Common myeloid progenitor, CD34-positive (primary cell): ENCODE measurements around the gene MEOX1.
A peak's percentile ranks its signal among the peaks of the same experiment; 100 is the strongest.

ENCODE experiments used
- CTCF ChIA-PET: fragments of 350-600 bp; sonication (Branson Sonifier 250); formaldehyde crosslinking; loops from one replicate; lab custom pipeline; 2021; ENCODE audit warnings: antibody characterized with exemption; lab: Charles Lee
- POLR2A ChIA-PET: fragments of 350-600 bp; sonication (Branson Sonifier 250); formaldehyde crosslinking; loops from one replicate; lab custom pipeline; 2021; ENCODE audit warnings: antibody characterized with exemption; lab: Charles Lee
- DNase-seq, 3 donors: peaks; one replicate each; pipeline versions ENCODE4 v3.0.0 to v3.0.0-alpha.2; 2013
- H3K27ac ChIP-seq, 2 experiments: 1 replicate in 1 of 2; 2 replicates in 1 of 2; pipeline ENCODE4 v1.7.0; 2013; ENCODE audit warnings: inconsistent platforms in 2 of 2, low read length in 2 of 2, mild to moderate bottlenecking in 2 of 2, low read depth in 1 of 2, moderate library complexity in 1 of 2; ENCODE audit not compliant: severe bottlenecking in 2 of 2, insufficient read depth in 1 of 2, poor library complexity in 1 of 2
- H3K27me3 ChIP-seq, 5 experiments: replicated peaks in 2 of 5; 1 replicate in 3 of 5; 2 replicates in 2 of 5; pipeline versions ENCODE4 v1.6.1 to v1.7.0; 2013; ENCODE audit warnings: low read length in 4 of 5, mild to moderate bottlenecking in 2 of 5, moderate library complexity in 2 of 5, inconsistent platforms in 1 of 5; ENCODE audit not compliant: insufficient read depth in 5 of 5, control insufficient read depth in 4 of 5
- H3K36me3 ChIP-seq, 4 experiments: 1 replicate in 2 of 4; 2 replicates in 2 of 4; pipeline versions ENCODE4 v1.6.1 to v1.7.0; 2013; ENCODE audit warnings: low read length in 3 of 4, control low read depth in 1 of 4, mild to moderate bottlenecking in 1 of 4; ENCODE audit not compliant: control insufficient read depth in 4 of 4, insufficient read depth in 4 of 4
- H3K4me1 ChIP-seq, 4 experiments: 1 replicate in 3 of 4; 2 replicates in 1 of 4; pipeline versions ENCODE4 v1.6.1 to v1.7.1; 2013; ENCODE audit warnings: low read length in 3 of 4, mild to moderate bottlenecking in 3 of 4, control low read depth in 1 of 4, inconsistent platforms in 1 of 4, moderate library complexity in 1 of 4; ENCODE audit not compliant: control insufficient read depth in 4 of 4, insufficient read depth in 4 of 4; ENCODE audit errors: control extremely low read depth in 1 of 4
- H3K4me3 ChIP-seq, 7 experiments: 1 replicate in 4 of 7; 2 replicates in 3 of 7; pipeline versions ENCODE4 v1.5.1 to v1.7.0; 2013; ENCODE audit warnings: mild to moderate bottlenecking in 7 of 7, low read length in 6 of 7, moderate library complexity in 6 of 7, inconsistent platforms in 2 of 7, low read depth in 2 of 7, control low read depth in 1 of 7; ENCODE audit not compliant: insufficient read depth in 4 of 7, control insufficient read depth in 1 of 7; ENCODE audit errors: extremely low read depth in 1 of 7
- H3K9me3 ChIP-seq, 5 experiments: 1 replicate in 4 of 5; 2 replicates in 1 of 5; pipeline versions ENCODE4 v1.6.1 to v1.7.1; 2013; ENCODE audit warnings: low read length in 4 of 5, mild to moderate bottlenecking in 2 of 5, inconsistent platforms in 1 of 5, low read depth in 1 of 5, moderate library complexity in 1 of 5; ENCODE audit not compliant: control insufficient read depth in 4 of 5, insufficient read depth in 2 of 5; ENCODE audit errors: control extremely low read depth in 1 of 5
- WGBS: methylation state at CpG from one replicate; pipeline ENCODE4 v1.1.5; 2013; ENCODE audit not compliant: insufficient coverage; 5-methylcytosine and 5-hydroxymethylcytosine counted together

Gene MEOX1

GRCh38 chr17:43612515-43612914 is 49.2 kb downstream of the MEOX1 start:
- CTCF ChIA-PET, result no interaction called here
- H3K4me1 ChIP-seq, result no peaks in the 10 kb centered on the region

GRCh38 chr17:43611230-43611969 is 50.3 kb downstream of the MEOX1 start:
- ChIA-PET CTCF (interaction anchor here (1.3 kb wide), 1 partner anchor 35 kb away, joined by 3 read pairs; no protein-coding TSS in a partner anchor), POLR2A (no interaction called here)
- H3K36me3 ChIP-seq, result no peaks in the 10 kb centered on the region
- 100% methylated on average over 2 of the region's 2 CpGs for WGBS
- H3K27ac ChIP-seq, result no peak overlapping the region
- DNase-seq, result peak in 2 of 3 donors; percentile 21 to 36
- H3K27me3 ChIP-seq, result peaks cover 0 to 8% (median 0%) of the 10 kb centered on the region in 5 experiments
- no peak overlapping the region for H3K4me3 ChIP-seq
- no peaks in the 10 kb centered on the region for H3K4me1 ChIP-seq
- H3K9me3 ChIP-seq, result peaks cover 0 to 8% (median 0%) of the 10 kb centered on the region in 5 experiments

More at GRCh38 chr17:43612515-43612914, 49.2 kb downstream of the MEOX1 start:
- Histone ChIP-seq H3K27me3 (peaks cover 0 to 8% (median 0%) of the 10 kb centered on the region in 5 experiments), H3K4me3 (no peak overlapping the region), H3K9me3 (peaks cover 0 to 8% (median 0%) of the 10 kb centered on the region in 5 experiments), H3K36me3 (no peaks in the 10 kb centered on the region), H3K27ac (no peak overlapping the region)
- POLR2A ChIA-PET, result no interaction called here
- no peak for DNase-seq
- 90% methylated on average over 3 of the region's 3 CpGs for WGBS

GRCh38 chr17:43609613-43610385 is 51.9 kb downstream of the MEOX1 start:
- Histone ChIP-seq H3K36me3 (no peaks in the 10 kb centered on the region), H3K4me3 (no peak overlapping the region), H3K9me3 (peaks cover 0 to 9% (median 3%) of the 10 kb centered on the region in 5 experiments), H3K27ac (no peak overlapping the region), H3K27me3 (peaks cover 0 to 8% (median 0%) of the 10 kb centered on the region in 5 experiments), H3K4me1 (peaks cover 0 to 3% (median 0%) of the 10 kb centered on the region in 4 experiments)
- POLR2A ChIA-PET, result interaction anchor here (0.6 kb wide), 1 partner anchor 15 kb away, joined by 3 read pairs; no protein-coding TSS in a partner anchor
- CTCF ChIA-PET, result interaction anchor here (1.2 kb wide), 1 partner anchor 63 kb away, joined by 3 read pairs; no protein-coding TSS in a partner anchor
- DNase-seq, result no peak
- WGBS, result 92% methylated on average over 6 of the region's 6 CpGs

- peaks cover 0 to 2% (median 0%) of the 10 kb centered on the region in 5 experiments for H3K27me3 ChIP-seq
- peaks cover 0 to 5% (median 0%) of the 10 kb centered on the region in 4 experiments for H3K4me1 ChIP-seq
- WGBS, result no CpG with 5 or more reads among the region's 1 CpG
- no peaks in the 10 kb centered on the region for H3K36me3 ChIP-seq
- POLR2A ChIA-PET, result no interaction called here
- peak; percentile 25 to 77 (median 67) for DNase-seq
- H3K4me3 ChIP-seq, result no peak overlapping the region
- peaks cover 0 to 10% (median 3%) of the 10 kb centered on the region in 5 experiments for H3K9me3 ChIP-seq
- CTCF ChIA-PET, result no interaction called here
- no peak overlapping the region for H3K27ac ChIP-seq
Observed at GRCh38 chr17:43608313-43608712, 53.4 kb downstream of the MEOX1 start.

- ChIA-PET POLR2A (interaction anchor here (1.3 kb wide), 1 partner anchor 11 kb away, joined by 3 read pairs; no protein-coding TSS in a partner anchor), CTCF (interaction anchor here (1.0 to 2.2 kb wide), 2 partner anchors 25 to 28 kb away, joined by 3 to 8 read pairs; no protein-coding TSS in a partner anchor)
- Histone ChIP-seq H3K36me3 (no peaks in the 10 kb centered on the region), H3K9me3 (peaks cover 0 to 5% (median 0%) of the 10 kb centered on the region in 5 experiments), H3K4me1 (peaks cover 0 to 5% (median 0%) of the 10 kb centered on the region in 4 experiments), H3K4me3 (no peak overlapping the region), H3K27ac (no peak overlapping the region), H3K27me3 (peaks cover 0 to 2% (median 0%) of the 10 kb centered on the region in 5 experiments)
- WGBS, result 80% methylated on average over 1 of the region's 1 CpG
- peak in 2 of 3 donors; percentile 9 to 12 for DNase-seq
Observed at GRCh38 chr17:43604549-43604948, 57.2 kb downstream of the MEOX1 start.

- no peak for DNase-seq
- Histone ChIP-seq H3K27ac (no peak overlapping the region), H3K27me3 (peaks cover 0 to 2% (median 0%) of the 10 kb centered on the region in 5 experiments), H3K4me1 (peaks cover 0 to 5% (median 0%) of the 10 kb centered on the region in 4 experiments), H3K9me3 (peaks cover 0 to 5% (median 0%) of the 10 kb centered on the region in 5 experiments), H3K4me3 (no peak overlapping the region), H3K36me3 (no peaks in the 10 kb centered on the region)
- POLR2A ChIA-PET, result no interaction called here
- no CpG with 5 or more reads among the region's 1 CpG for WGBS
- CTCF ChIA-PET, result interaction anchor here (2.2 kb wide), 1 partner anchor 27 kb away, joined by 8 read pairs; no protein-coding TSS in a partner anchor
Observed at GRCh38 chr17:43603321-43603720, 58.4 kb downstream of the MEOX1 start.
